ENCODE measurements around the gene PA2G4. TPM values are rescaled to one million over a fixed set of nuclear protein-coding genes. Genes with fewer than 3 reads are reported as not detected.

PA2G4 gene
- total RNA-seq, 2 experiments from 2014 or later = 507 to 514 TPM

DNA sequence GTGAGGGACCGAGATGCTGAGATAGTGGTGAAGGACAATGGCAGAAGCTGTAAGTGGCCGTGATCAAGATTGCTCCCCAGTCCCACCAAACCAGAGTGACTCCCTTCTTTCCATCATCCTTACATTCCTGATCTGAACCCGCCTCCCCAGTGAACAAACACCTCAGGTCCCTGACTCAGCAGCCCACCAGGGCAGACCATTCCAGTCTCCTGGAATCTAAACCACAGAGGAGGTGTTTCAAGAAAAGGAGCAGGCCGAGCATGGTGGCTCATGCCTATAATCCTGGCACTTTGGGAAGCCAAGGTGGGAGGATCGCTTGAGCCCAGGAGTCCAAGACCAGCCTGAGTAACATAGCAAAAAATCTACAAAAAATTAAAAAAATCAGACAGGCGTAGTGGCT is 17.8 kb upstream of the PA2G4 start:
- POLR2A ChIA-PET = interaction anchor here (0.6 kb wide), 1 partner anchor 65 kb away, joined by 4 read pairs; the partner anchor contains the start of gene MYL6B
- CTCF ChIA-PET = interaction anchor here (0.5 to 1.4 kb wide), 5 partner anchors 20 to 348 kb away, joined by 3 to 4 read pairs (median 3); no protein-coding TSS in a partner anchor

DNA sequence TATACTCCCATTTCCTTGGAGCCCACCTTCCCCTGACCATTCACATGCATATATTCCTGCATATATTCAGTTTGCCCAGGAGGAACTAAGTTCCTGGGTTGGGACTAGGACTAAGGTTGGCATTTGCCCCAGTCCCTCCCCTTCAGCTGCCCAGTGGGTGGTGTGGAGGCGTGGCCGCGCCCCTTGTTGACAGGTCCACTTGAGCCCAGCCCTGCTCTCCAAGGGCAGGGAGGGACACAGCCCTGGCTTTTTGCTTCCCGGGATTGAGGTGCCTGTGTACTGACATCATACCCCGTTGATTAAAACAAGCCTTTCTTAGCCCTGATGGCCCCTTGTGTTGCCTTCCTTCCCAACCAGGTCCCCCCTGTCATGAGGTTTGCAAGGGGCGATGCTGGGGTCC is 17.1 kb upstream of the PA2G4 start:
- POLR2A ChIA-PET = no interaction called here
- CTCF ChIA-PET = interaction anchor here (0.6 to 0.7 kb wide), 2 partner anchors 23 to 166 kb away, joined by 3 read pairs; no protein-coding TSS in a partner anchor

DNA sequence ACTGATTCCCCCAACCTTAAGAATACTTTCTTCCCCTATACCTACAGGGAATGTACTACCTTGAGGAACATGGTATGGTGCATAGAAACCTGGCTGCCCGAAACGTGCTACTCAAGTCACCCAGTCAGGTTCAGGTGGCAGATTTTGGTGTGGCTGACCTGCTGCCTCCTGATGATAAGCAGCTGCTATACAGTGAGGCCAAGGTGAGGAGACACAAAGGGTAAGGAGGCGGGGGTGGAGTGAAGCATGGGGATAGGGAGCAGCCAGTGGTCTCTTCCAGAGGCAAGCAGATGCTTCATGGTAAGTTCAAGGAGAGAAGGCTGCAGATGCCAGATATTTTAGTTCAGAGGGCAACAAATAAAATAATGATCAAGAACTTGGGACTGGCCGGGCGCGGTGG is 6.6 kb upstream of the PA2G4 start:
- POLR2A ChIA-PET = no interaction called here
- CTCF ChIA-PET = no interaction called here

DNA sequence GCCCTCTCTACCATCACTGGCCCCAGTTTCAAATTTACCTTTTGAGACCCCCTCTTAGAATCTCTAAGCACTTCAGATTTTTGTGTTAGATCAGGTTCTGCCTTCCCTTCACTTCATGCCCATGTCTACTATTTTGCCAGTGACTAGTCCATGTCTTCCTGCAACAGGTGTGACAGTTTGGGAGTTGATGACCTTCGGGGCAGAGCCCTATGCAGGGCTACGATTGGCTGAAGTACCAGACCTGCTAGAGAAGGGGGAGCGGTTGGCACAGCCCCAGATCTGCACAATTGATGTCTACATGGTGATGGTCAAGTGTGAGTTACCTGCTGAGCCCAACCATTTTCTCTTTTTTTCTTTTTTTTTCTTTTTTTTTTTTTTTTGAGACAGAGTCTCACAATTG is 5.8 kb upstream of the PA2G4 start:
- ChIA-PET CTCF (no interaction called here), POLR2A (no interaction called here)

DNA sequence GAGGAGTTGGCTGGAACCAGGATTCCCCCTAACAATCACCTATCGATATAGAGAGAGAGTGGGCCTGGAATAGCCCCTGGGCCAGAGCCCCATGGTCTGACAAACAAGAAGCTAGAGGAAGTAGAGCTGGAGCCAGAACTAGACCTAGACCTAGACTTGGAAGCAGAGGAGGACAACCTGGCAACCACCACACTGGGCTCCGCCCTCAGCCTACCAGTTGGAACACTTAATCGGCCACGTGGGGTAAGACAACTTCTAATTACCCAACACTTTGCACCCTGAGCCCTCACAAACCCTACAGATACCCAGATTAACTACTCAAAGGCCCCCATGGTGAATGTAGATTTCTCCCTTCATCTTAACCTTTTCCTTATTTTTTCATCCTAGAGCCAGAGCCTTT is 4.6 kb upstream of the PA2G4 start:
- POLR2A ChIA-PET = no interaction called here
- CTCF ChIA-PET = interaction anchor here (0.5 kb wide), 1 partner anchor 15 kb away, joined by 3 read pairs; no protein-coding TSS in a partner anchor

DNA sequence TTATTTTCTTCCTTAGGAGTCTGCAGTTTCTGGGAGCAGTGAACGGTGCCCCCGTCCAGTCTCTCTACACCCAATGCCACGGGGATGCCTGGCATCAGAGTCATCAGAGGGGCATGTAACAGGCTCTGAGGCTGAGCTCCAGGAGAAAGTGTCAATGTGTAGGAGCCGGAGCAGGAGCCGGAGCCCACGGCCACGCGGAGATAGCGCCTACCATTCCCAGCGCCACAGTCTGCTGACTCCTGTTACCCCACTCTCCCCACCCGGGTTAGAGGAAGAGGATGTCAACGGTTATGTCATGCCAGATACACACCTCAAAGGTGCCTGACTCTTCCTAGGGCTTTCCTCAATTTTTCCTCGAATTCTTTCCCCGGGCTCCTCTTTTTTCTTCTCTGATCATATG is 3.3 kb upstream of the PA2G4 start:
- ChIA-PET CTCF (interaction anchor here (1.2 kb wide), 1 partner anchor 22 kb away, joined by 5 read pairs; the partner anchor contains the start of gene ERBB3), POLR2A (no interaction called here)

DNA sequence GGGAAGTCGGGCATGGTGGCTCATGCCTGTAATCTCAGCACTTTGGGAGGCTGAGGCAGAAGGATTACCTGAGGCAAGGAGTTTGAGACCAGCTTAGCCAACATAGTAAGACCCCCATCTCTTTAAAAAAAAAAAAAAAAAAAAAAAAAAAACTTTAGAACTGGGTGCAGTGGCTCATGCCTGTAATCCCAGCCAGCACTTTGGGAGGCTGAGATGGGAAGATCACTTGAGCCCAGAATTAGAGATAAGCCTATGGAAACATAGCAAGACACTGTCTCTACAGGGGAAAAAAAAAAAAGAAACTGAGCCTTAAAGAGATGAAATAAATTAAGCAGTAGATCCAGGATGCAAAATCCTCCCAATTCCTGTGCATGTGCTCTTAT is 1.7 kb upstream of the PA2G4 start:
- POLR2A ChIA-PET = interaction anchor here (0.6 to 3.0 kb wide), 2 partner anchors 57 to 128 kb away, joined by 5 to 17 read pairs; no protein-coding TSS in a partner anchor

DNA sequence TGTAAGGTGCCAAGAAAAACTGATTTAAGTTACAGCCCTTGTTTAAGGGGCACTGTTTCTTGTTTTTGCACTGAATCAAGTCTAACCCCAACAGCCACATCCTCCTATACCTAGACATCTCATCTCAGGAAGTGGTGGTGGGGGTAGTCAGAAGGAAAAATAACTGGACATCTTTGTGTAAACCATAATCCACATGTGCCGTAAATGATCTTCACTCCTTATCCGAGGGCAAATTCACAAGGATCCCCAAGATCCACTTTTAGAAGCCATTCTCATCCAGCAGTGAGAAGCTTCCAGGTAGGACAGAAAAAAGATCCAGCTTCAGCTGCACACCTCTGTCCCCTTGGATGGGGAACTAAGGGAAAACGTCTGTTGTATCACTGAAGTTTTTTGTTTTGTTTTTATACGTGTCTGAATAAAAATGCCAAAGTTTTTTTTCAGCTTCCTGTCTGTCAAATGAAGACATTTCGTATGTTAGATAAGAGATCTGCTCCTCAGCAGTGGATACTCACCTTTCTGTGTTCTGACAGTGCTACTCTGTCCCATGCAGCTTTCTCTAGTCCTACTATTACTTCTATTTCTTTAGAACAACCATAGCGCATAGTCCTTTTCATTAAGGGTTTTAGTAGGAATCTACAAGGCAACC is 1.2 kb upstream of the PA2G4 start:
- ChIA-PET POLR2A (interaction anchor here (0.6 to 3.0 kb wide), 6 partner anchors 9 to 586 kb away, joined by 3 to 56 read pairs (median 5); partner anchors contain the start of genes RPL41 and ZC3H10), CTCF (interaction anchor here (0.6 to 3.3 kb wide), 7 partner anchors 10 to 177 kb away, joined by 3 to 25 read pairs (median 4); partner anchors contain the start of genes ERBB3, RPL41, SMARCC2 and ZC3H10)

More for the DNA sequence above, 1.7 kb upstream of the PA2G4 start:
- CTCF ChIA-PET = interaction anchor here (0.6 to 3.0 kb wide), 3 partner anchors 22 to 176 kb away, joined by 3 to 20 read pairs (median 3); partner anchors contain the start of gene ERBB3

DNA sequence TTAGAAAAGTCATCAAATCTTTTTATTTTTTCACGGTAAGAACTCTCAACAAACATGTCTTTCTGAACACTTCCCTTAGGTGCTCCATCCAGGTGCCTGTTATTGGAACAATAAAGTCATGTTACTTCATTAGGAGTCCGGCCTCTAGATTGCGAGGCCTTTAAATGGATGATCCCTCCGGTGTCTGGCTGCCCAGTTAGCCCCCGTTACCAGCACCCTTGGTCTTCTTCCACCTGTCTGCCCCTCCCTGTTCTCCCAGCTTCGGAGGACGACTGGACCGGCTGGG is 593 bp upstream of the PA2G4 start:
- ChIA-PET CTCF (interaction anchor here (0.7 to 3.3 kb wide), 10 partner anchors 10 to 175 kb away, joined by 3 to 25 read pairs (median 4); partner anchors contain the start of genes ERBB3, RPL41, SMARCC2 and ZC3H10), POLR2A (interaction anchor here (0.6 to 3.0 kb wide), 13 partner anchors 9 to 1519 kb away, joined by 3 to 56 read pairs (median 4); partner anchors contain the start of genes ESYT1, MYL6, PAN2 and RAB5B)

DNA sequence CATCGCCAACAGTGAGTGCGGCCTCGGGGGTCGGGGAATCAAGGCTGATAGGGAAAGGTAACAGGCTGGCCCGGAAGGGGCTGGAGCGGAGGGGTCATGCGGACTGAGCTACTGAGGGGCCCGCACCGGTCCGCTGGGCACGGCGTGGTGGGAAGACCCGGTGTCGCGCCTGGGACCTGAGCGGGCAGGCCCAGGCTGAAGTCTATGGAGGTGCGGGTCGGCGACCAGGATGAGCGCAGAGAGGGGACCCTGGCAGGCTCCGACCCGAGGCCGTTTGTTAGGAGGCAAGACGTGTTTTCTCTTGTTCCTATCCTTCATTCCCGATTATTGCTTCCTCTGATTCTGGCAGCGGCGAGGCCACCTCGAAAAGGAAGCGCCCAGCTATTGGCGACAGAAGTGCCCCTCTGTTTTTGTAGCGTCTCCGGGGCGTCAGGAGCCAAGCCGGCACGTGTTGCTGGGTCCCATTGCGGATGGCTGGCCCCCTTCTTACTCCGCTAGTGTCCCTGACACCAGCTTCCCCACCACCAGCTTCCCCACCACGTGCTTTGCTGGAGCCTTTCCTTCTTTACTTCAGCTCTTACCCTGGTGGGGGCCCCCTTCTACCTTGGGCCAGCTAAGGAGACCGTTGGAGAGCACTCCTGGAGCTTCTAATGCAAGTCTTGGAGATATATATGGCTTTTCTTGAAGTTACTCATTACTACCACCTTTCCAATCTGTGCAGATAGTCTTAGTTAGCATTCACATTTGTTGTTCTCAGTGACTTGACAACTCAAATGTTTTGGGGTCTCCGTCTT is 653 bp downstream of the PA2G4 start:
- CTCF ChIA-PET = interaction anchor here (0.7 to 3.3 kb wide), 6 partner anchors 10 to 85 kb away, joined by 3 to 25 read pairs (median 11); partner anchors contain the start of genes ERBB3, RPL41, SMARCC2 and ZC3H10
- POLR2A ChIA-PET = interaction anchor here (0.6 to 3.0 kb wide), 9 partner anchors 12 to 360 kb away, joined by 3 to 56 read pairs (median 4); partner anchors contain the start of genes ESYT1, RAB5B, RNF41 and RPL41

DNA sequence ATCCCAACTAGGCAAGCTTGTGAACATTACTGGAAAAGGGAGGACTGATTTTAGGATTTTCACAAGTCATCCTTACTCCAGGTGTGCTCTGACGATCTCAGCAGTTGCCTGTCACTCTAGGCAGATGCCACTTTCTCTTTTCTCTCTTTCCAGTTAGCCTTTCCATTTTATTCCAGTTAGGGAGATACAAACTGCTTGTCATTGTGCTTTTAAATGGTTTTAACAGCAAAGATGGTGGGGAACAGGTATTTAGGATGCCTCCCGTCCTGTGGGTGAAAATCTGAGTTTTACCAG is 1.2 kb downstream of the PA2G4 start:
- ChIA-PET POLR2A (interaction anchor here (3.0 kb wide), 1 partner anchor 11 kb away, joined by 56 read pairs; the partner anchor contains the start of genes RPL41 and ZC3H10), CTCF (interaction anchor here (0.8 to 3.3 kb wide), 5 partner anchors 12 to 85 kb away, joined by 3 to 25 read pairs (median 18); partner anchors contain the start of genes ERBB3, RPL41, SMARCC2 and ZC3H10)

DNA sequence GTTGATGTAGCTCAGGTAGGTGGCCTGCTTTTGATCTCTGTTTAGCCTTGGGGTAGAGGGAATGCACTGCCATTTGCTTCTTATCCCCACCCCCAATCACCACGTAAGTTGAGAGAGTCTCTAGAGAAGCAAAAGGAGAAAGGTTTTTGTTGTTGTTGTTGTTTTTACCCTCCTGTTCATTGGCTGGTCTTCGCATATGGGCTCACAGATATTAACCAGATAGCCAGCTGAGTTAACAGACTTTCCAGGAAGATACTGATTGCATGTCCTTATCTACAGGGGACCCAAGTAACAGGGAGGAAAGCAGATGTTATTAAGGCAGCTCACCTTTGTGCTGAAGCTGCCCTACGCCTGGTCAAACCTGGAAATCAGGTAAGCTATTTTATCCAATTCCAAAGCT is 2.9 kb downstream of the PA2G4 start:
- POLR2A ChIA-PET = interaction anchor here (0.9 to 1.8 kb wide), 3 partner anchors 9 to 45 kb away, joined by 3 to 5 read pairs (median 3); partner anchors contain the start of genes RPL41 and ZC3H10
- CTCF ChIA-PET = interaction anchor here (1.9 kb wide), 1 partner anchor 11 kb away, joined by 6 read pairs; the partner anchor contains the start of gene ZC3H10

DNA sequence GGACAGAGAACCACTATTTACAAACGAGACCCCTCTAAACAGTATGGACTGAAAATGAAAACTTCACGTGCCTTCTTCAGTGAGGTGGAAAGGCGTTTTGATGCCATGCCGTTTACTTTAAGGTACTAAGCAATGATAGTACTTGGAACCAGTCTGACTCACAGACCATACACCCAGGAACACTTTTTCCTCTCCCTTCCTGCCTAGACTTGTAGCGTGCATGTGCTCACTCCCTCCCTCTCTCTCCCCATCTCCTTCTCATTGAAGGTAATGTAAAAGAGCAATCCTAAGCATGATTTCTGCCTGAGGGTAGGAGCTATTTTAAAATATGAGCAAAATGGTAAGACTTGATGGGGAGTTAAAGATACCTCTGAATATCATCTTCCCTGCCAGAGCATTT is 6.2 kb downstream of the PA2G4 start:
- ChIA-PET CTCF (no interaction called here), POLR2A (no interaction called here)

DNA sequence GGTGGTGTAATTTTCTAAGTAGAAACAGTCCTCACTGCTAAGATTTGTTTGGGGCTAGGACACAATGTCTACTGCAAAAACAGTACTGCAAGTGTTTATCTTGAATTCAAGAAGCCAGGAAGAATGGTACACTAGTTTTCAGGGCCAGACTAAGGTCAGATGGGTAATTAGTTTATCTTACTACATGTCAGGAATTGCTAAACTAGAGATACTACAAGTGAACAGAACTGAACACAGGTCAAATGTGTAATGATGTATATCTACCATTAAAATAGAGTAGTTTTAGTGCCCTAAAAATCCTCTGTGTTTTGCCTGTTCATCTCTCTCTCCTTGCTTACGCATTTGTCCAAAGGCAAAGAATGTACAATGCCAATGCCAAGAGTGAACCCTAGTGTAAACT is 9.7 kb downstream of the PA2G4 start:
- POLR2A ChIA-PET = no interaction called here
- CTCF ChIA-PET = no interaction called here

DNA sequence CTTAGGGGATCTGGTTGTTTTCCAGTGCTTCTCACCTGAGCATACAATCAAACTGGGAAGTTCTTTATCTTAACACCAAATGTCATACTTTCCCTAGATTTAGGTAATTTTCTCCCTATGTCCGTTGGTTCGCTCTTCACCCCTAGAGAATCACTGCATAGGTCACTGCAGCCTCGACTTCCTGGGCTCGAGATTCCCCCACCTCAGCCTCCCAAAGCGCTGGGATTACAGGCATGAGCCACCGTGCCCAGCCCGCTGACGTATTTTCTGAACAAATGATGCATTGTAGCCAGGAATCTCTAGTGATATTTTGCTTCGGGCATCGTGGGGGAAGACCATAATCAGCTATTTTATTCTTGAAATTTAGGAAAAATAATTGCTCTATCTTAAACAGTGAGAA is 11.0 kb downstream of the PA2G4 start:
- ChIA-PET CTCF (interaction anchor here (1.7 kb wide), 2 partner anchors 10 to 68 kb away, joined by 4 read pairs; no protein-coding TSS in a partner anchor), POLR2A (interaction anchor here (4.1 kb wide), 1 partner anchor 11 kb away, joined by 56 read pairs; the partner anchor contains the start of gene PA2G4)

DNA sequence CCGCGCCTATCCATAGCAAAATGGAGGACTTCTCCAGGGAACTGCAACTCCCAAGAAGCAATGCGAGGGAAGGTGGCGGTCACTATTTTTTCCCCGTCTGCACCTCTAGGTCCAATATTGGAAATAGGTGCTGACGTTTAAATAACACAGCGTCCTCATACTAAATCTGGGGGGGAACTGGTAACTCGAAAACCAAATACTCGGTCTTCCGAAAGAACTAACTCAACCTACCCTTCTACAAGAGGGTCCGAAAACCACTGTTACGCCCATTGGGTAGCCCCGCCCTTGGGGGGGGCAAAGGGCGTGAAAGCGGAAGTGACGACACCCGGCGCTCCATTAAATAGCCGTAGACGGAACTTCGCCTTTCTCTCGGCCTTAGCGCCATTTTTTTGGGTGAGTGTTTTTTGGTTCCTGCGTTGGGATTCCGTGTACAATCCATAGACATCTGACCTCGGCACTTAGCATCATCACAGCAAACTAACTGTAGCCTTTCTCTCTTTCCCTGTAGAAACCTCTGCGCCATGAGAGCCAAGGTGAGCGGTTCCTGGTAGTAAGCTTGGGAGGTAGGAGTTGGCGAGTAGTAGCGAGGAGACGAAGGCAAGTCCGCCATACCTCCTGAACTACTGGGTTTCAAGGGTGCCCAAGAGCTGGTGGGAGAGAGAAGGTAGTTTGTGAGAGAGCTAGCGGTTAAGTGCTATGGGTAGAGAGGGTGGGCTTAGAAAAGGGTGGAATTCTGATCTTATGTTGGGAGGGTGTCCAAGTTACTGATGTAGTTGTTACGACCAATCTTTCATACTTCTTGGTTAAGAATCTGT is 12.1 kb downstream of the PA2G4 start, which contains the start of gene RPL41:
TSS of gene RPL41 (plus strand) at position 367 of the 815 bp plus-strand sequence.
- ChIA-PET CTCF (interaction anchor here (1.7 to 6.2 kb wide), 4 partner anchors 9 to 73 kb away, joined by 4 to 73 read pairs (median 16); partner anchors contain the start of genes PA2G4 and SMARCC2), POLR2A (interaction anchor here (0.6 to 4.2 kb wide), 12 partner anchors 10 to 189 kb away, joined by 3 to 56 read pairs (median 6); partner anchors contain the start of genes ANKRD52, ESYT1, PA2G4 and PYM1)

DNA sequence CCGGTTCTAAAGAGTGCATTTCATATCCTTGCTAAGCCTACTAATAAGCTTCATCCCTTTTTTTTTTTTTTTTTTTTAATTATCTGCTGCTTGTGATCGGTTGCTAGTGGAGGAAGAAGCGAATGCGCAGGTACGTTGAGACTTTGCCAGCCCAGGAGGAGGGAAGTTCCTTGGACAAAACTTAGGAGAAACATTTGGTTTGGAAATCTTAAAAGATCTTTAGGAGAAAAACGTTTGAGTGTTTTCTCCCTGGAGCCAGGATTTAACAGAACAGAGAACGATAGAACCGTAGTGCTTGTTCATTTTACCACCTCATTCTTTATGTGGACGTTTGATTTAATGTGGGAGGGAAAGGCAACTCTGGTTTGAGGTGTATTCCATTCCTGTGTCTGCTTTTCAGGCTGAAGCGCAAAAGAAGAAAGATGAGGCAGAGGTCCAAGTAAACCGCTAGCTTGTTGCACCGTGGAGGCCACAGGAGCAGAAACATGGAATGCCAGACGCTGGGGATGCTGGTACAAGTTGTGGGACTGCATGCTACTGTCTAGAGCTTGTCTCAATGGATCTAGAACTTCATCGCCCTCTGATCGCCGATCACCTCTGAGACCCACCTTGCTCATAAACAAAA is 12.8 kb downstream of the PA2G4 start:
- ChIA-PET CTCF (interaction anchor here (0.7 to 6.2 kb wide), 8 partner anchors 10 to 378 kb away, joined by 3 to 73 read pairs (median 6); partner anchors contain the start of genes ESYT1, PA2G4 and SMARCC2), POLR2A (interaction anchor here (0.5 to 4.2 kb wide), 16 partner anchors 9 to 567 kb away, joined by 3 to 56 read pairs (median 5); partner anchors contain the start of genes ANKRD52, ESYT1, PA2G4 and PYM1)

Data from activated CD8-positive, alpha-beta memory T cell treated with anti-CD3 and anti-CD28 coated beads for 36 hours (primary cell).